PFSK-1 (cell line): ENCODE results near the gene EIF4A3.

Source experiments
- FOXP2 ChIP-seq: optimal IDR thresholded peaks from 2 replicates; pipeline ENCODE3; 2011; ENCODE audit warnings: borderline replicate concordance, control low read depth, inconsistent platforms; ENCODE audit not compliant: insufficient read depth; ENCODE audit errors: extremely low read length, extremely low read depth
- POLR2AphosphoS5 ChIP-seq: IDR thresholded peaks from 2 replicates; pipeline ENCODE4 v1.6.1; 2012; ENCODE audit warnings: low read depth, mild to moderate bottlenecking, control low read depth, low read length, moderate library complexity
- SIN3A ChIP-seq: IDR thresholded peaks from 2 replicates; pipeline ENCODE4 v1.6.1; 2012; ENCODE audit warnings: mild to moderate bottlenecking, low read length, moderate library complexity, borderline replicate concordance; ENCODE audit not compliant: insufficient read depth
- TAF1 ChIP-seq: IDR thresholded peaks from 2 replicates; pipeline ENCODE4 v1.6.1; 2012; ENCODE audit warnings: low read length, control low read depth, borderline replicate concordance; ENCODE audit not compliant: insufficient read depth
- TF ChIP-seq, protein P1 (sequence below), 2 experiments: IDR thresholded peaks; 2 replicates each; pipeline versions ENCODE4 v1.6.1 to v1.8.0; 2011 to 2012; ENCODE audit warnings: low read depth in 2 of 2, low read length in 2 of 2, control low read depth in 1 of 2, inconsistent platforms in 1 of 2, mild to moderate bottlenecking in 1 of 2, moderate library complexity in 1 of 2; ENCODE audit not compliant: insufficient read depth in 1 of 2

Gene EIF4A3

DNA sequence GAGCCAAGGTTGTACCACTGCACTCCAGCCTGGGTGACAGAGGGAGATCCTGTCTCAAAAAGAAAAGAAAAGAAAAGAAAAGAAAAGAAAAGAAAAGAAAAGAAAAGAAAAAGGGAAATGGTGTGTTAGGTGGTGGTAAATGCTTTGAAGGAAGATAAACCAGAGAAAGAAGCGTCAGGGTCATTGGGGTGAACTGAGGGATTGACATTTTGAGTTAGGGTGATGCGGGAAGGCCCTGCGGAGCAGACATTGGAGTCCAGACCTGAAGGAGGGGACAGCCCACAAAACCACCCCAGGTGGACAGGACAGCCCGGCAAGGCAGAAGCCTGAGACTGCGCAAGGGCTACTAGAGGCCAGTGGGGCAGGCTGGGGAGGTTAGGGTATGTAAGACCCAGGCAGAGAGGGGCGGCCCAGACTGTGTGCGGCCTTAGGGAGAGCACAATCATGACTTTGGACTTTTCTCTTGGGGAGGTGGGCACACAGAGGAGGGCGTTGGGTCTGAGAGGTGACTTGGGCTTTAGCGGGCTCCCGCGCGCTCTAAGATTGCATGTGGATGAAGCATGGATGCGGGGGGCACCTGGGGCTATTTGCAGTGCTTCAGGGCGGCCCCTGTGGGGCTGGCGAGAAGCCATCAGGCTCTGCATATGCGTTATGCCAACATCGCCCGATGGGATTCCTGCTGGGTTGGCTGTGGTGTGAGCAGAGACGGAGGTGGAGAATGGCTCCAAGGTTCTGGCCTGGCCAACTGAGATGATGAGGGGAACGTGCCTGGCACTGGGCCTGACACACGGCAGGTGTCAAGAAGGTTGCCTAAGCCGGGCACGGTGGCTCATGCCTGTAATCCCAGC is 48.9 kb downstream of the EIF4A3 start:
- no peak for TF ChIP-seq SIN3A
- TF ChIP-seq POLR2AphosphoS5: no peak
- TF ChIP-seq FOXP2: no peak
- TF ChIP-seq, protein P1, sequence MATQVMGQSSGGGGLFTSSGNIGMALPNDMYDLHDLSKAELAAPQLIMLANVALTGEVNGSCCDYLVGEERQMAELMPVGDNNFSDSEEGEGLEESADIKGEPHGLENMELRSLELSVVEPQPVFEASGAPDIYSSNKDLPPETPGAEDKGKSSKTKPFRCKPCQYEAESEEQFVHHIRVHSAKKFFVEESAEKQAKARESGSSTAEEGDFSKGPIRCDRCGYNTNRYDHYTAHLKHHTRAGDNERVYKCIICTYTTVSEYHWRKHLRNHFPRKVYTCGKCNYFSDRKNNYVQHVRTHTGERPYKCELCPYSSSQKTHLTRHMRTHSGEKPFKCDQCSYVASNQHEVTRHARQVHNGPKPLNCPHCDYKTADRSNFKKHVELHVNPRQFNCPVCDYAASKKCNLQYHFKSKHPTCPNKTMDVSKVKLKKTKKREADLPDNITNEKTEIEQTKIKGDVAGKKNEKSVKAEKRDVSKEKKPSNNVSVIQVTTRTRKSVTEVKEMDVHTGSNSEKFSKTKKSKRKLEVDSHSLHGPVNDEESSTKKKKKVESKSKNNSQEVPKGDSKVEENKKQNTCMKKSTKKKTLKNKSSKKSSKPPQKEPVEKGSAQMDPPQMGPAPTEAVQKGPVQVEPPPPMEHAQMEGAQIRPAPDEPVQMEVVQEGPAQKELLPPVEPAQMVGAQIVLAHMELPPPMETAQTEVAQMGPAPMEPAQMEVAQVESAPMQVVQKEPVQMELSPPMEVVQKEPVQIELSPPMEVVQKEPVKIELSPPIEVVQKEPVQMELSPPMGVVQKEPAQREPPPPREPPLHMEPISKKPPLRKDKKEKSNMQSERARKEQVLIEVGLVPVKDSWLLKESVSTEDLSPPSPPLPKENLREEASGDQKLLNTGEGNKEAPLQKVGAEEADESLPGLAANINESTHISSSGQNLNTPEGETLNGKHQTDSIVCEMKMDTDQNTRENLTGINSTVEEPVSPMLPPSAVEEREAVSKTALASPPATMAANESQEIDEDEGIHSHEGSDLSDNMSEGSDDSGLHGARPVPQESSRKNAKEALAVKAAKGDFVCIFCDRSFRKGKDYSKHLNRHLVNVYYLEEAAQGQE (IDR thresholded peaks at IDR 0.05; ENCODE audit: insufficient read depth in 1 of 2, low read depth in 2 of 2, low read length in 2 of 2): no peak
- TF ChIP-seq TAF1: no peak

DNA sequence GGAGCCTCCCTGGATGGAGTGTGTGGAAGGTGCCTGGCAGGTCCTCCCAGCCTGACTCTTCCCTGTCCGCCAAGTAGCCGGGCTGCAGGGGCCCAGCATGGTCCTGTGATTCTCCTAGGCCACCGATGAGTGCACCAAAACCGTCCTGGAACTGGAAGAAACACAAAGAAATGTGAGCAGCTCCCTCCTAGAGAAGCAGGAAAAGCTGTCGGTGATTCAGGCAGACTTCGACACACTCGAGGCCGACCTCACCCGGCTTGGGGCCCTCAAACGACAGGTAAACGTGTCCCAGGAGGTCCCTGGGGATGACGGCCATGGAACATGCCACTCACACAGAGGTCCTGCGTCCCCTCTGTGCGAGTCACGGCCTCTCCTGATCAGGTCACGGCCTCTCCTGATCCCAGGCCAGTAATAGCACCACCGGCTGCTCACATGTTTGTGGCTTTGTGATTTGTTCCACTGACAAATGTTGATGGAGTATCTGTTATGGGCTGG is 49.8 kb downstream of the EIF4A3 start:
- TF ChIP-seq, protein P1 (IDR thresholded peaks at IDR 0.05; ENCODE audit: insufficient read depth in 1 of 2, low read depth in 2 of 2, low read length in 2 of 2): no peak
- TF ChIP-seq FOXP2 (no peak), TAF1 (no peak), POLR2AphosphoS5 (no peak)

DNA sequence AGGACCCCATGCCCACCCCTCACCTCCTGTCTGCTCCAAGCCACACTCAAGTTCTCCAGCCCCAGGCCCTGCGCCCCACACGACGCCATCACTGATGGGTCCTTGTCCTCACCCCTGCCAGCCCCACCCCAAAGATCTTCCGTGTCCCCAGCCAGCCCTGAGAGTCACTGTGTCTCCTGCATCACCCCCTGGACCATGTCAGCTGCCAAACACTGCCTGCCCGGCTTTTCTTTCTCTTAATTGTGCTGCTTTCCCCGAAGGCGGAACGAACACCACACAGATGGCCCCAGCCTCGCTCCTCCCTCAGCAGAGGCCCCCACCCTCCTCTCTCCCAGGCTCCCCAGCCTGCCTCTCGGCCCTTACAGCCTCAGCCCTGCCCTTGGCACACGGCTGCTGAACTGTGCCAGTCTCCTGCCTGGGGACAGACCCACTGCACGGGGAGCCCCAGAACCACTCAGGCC is 50.3 kb downstream of the EIF4A3 start:
- no peak for TF ChIP-seq POLR2AphosphoS5
- TF ChIP-seq SIN3A: no peak
- no peak for TF ChIP-seq TAF1
- TF ChIP-seq FOXP2: no peak
- TF ChIP-seq, protein P1 (IDR thresholded peaks at IDR 0.05; ENCODE audit: insufficient read depth in 1 of 2, low read depth in 2 of 2, low read length in 2 of 2): no peak

DNA sequence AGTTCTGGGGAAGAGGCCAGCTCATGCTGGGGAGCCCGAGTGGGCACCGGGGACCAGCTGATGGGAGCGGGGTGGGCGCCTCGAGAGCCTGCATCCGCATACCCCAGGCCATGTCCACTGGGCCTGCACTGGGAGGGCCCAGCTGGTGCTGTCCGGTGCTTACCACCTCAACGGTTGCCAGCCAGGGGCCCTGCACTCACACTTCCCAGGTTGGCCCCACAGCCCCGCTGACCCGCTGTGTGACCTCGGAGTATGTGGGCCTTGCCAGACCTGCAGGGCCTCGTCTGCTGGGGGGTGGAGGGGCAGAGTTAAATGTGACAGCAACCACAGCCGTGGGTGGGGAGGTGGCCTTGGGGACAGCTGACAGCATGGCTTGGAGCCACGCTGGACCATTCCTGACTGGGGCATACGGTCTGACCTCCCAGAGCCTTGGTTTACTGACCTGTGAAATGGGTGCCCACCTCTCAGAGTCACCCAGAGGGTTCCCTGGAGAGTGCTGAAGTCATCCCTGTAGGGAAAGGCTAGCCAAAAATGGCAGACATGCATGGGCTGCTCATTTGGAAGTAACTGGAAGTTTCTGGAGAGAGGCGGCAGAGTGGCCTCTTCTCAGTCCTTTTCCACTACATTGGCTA is 51.0 kb downstream of the EIF4A3 start:
- TF ChIP-seq FOXP2: no peak
- no peak for TF ChIP-seq SIN3A
- TF ChIP-seq POLR2AphosphoS5: no peak
- no peak for TF ChIP-seq TAF1
- TF ChIP-seq, protein P1 (IDR thresholded peaks at IDR 0.05; ENCODE audit: insufficient read depth in 1 of 2, low read depth in 2 of 2, low read length in 2 of 2): no peak
